GM12892 (cell line): ENCODE data around the gene FOXN1.

Experiments
- POLR2A ChIP-seq: IDR thresholded peaks from 2 replicates; pipeline ENCODE4 v1.6.1; 2011; ENCODE audit warnings: low read depth, low read length, control low read depth
- POLR2AphosphoS5 ChIP-seq: IDR thresholded peaks from 2 replicates; pipeline ENCODE4 v1.6.1; 2011; ENCODE audit warnings: low read depth, low read length, control low read depth
- TAF1 ChIP-seq: IDR thresholded peaks from 2 replicates; pipeline ENCODE4 v1.6.1; 2011; ENCODE audit warnings: low read depth, mild to moderate bottlenecking, control low read depth, low read length, borderline replicate concordance

GRCh38 chr17:28530250-28530649 is 24.1 kb downstream of the FOXN1 start:
- TF ChIP-seq TAF1 (no peak), POLR2A (no peak), POLR2AphosphoS5 (no peak)
